ENCODE data around the gene GPI.

- TF ChIP-seq POLR2A (IDR thresholded peaks at IDR 0.05; ENCODE audit: insufficient read depth in 1 of 2, low read depth in 2 of 2, low read length in 2 of 2) (no peak), NR2C2 (CRISPR knock-in tag; IDR thresholded peaks at IDR 0.05; ENCODE audit: borderline replicate concordance) (no peak), MLXIP (CRISPR knock-in tag; IDR thresholded peaks at IDR 0.05; ENCODE audit: borderline replicate concordance) (no peak), XBP1 (CRISPR knock-in tag; IDR thresholded peaks at IDR 0.05) (no peak), DMTF1 (CRISPR knock-in tag; IDR thresholded peaks at IDR 0.05) (no peak), FOXK2 (IDR thresholded peaks at IDR 0.05) (no peak)
These were observed 45.8 kb upstream of the GPI start for GRCh38 chr19:34319230-34319585.
